DOHH2 (cell line): Measurements from ENCODE around the gene C2CD4A.

ENCODE experiments used
- H3F3A ChIP-seq: fragments of 200-600 bp; sonication (generic), shearing (Covaris generic); 2 replicates; pipeline ENCODE4 v1.6.0; 2016; ENCODE audit warnings: antibody characterized with exemption, mild to moderate bottlenecking; ENCODE audit not compliant: control insufficient read depth, insufficient read depth
- H3K27ac ChIP-seq: fragments of 200-600 bp; sonication (generic); 2 replicates; pipeline ENCODE4 v1.5.1; 2014; ENCODE audit warnings: low read depth, mild to moderate bottlenecking, low read length, moderate library complexity
- H3K27me3 ChIP-seq: fragments of 200-600 bp; sonication (generic); 2 replicates; pipeline ENCODE4 v1.6.1; 2014; ENCODE audit warnings: mild to moderate bottlenecking, low read length, mixed read lengths; ENCODE audit not compliant: control insufficient read depth
- H3K36me3 ChIP-seq: fragments of 200-600 bp; sonication (generic); 2 replicates; pipeline ENCODE4 v1.6.1; 2014; ENCODE audit warnings: mild to moderate bottlenecking, low read length, moderate library complexity, mixed read lengths; ENCODE audit not compliant: control insufficient read depth
- H3K4me1 ChIP-seq: fragments of 200-600 bp; sonication (generic); 2 replicates; pipeline ENCODE4 v1.6.1; 2014; ENCODE audit warnings: mild to moderate bottlenecking, low read length, mixed read lengths; ENCODE audit not compliant: control insufficient read depth
- H3K4me2 ChIP-seq: fragments of 200-600 bp; sonication (generic); 2 replicates; pipeline ENCODE4 v1.6.0; 2014; ENCODE audit warnings: mild to moderate bottlenecking, low read length, moderate library complexity
- H3K4me3 ChIP-seq: fragments of 200-600 bp; sonication (generic); 2 replicates; pipeline ENCODE4 v1.5.1; 2014; ENCODE audit warnings: mild to moderate bottlenecking, low read length, mixed read lengths
- H3K79me2 ChIP-seq: fragments of 200-600 bp; sonication (generic); 2 replicates; pipeline ENCODE4 v1.6.1; 2014; ENCODE audit warnings: mild to moderate bottlenecking, low read length, mixed read lengths; ENCODE audit not compliant: control insufficient read depth
- H3K9me2 ChIP-seq: fragments of 200-600 bp; sonication (generic); replicated peaks from 2 replicates; pipeline ENCODE4 v1.6.1; 2014; ENCODE audit warnings: mild to moderate bottlenecking, low read length, mixed read lengths; ENCODE audit not compliant: control insufficient read depth
- H3K9me3 ChIP-seq: fragments of 200-600 bp; sonication (generic); 2 replicates; pipeline ENCODE4 v1.6.1; 2014; ENCODE audit warnings: antibody characterized with exemption, low read length, mixed read lengths; ENCODE audit not compliant: control insufficient read depth, insufficient read depth
- H4K20me1 ChIP-seq: fragments of 200-600 bp; sonication (generic); 2 replicates; pipeline ENCODE4 v1.6.0; 2014; ENCODE audit warnings: low read depth, mild to moderate bottlenecking, antibody characterized with exemption, low read length, moderate library complexity; ENCODE audit not compliant: control insufficient read depth, insufficient read depth
- EZH2phosphoT487 ChIP-seq: fragments of 200-600 bp; sonication (generic); IDR thresholded peaks from 2 replicates; pipeline ENCODE4 v1.6.1; 2017; ENCODE audit warnings: borderline replicate concordance, mild to moderate bottlenecking, antibody characterized with exemption, low read length, moderate library complexity, mixed read lengths
- TF ChIP-seq, protein P1 (sequence below): fragments of 200-600 bp; sonication (generic); IDR thresholded peaks from one replicate; pipeline ENCODE4 v1.5.1; 2014; ENCODE audit warnings: antibody characterized with exemption, mild to moderate bottlenecking, low read depth, low read length; ENCODE audit not compliant: poor library complexity, severe bottlenecking

The C2CD4A gene

GRCh38 chr15:62051166-62051565 is 15.6 kb upstream of the C2CD4A start:
- H3F3A ChIP-seq, result no peaks in the 10 kb centered on the region
- H3K27ac ChIP-seq, result no peak overlapping the region
- TF ChIP-seq, protein P1, sequence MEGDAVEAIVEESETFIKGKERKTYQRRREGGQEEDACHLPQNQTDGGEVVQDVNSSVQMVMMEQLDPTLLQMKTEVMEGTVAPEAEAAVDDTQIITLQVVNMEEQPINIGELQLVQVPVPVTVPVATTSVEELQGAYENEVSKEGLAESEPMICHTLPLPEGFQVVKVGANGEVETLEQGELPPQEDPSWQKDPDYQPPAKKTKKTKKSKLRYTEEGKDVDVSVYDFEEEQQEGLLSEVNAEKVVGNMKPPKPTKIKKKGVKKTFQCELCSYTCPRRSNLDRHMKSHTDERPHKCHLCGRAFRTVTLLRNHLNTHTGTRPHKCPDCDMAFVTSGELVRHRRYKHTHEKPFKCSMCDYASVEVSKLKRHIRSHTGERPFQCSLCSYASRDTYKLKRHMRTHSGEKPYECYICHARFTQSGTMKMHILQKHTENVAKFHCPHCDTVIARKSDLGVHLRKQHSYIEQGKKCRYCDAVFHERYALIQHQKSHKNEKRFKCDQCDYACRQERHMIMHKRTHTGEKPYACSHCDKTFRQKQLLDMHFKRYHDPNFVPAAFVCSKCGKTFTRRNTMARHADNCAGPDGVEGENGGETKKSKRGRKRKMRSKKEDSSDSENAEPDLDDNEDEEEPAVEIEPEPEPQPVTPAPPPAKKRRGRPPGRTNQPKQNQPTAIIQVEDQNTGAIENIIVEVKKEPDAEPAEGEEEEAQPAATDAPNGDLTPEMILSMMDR, result no peak
- no peak for TF ChIP-seq EZH2phosphoT487
- no peaks in the 10 kb centered on the region for H3K9me2 ChIP-seq
- no peaks in the 10 kb centered on the region for H3K27me3 ChIP-seq
- H3K79me2 ChIP-seq, result peaks cover 72% of the 10 kb centered on the region
- no peaks in the 10 kb centered on the region for H3K9me3 ChIP-seq
- no peak overlapping the region for H3K4me2 ChIP-seq
- no peak overlapping the region for H3K4me3 ChIP-seq
- H4K20me1 ChIP-seq, result 0 out of 2 replicates have a peak, but pooled peaks cover 4% of the 10 kb centered on the region
- H3K36me3 ChIP-seq, result no peaks in the 10 kb centered on the region
- H3K4me1 ChIP-seq, result peaks cover 29% of the 10 kb centered on the region

DNA sequence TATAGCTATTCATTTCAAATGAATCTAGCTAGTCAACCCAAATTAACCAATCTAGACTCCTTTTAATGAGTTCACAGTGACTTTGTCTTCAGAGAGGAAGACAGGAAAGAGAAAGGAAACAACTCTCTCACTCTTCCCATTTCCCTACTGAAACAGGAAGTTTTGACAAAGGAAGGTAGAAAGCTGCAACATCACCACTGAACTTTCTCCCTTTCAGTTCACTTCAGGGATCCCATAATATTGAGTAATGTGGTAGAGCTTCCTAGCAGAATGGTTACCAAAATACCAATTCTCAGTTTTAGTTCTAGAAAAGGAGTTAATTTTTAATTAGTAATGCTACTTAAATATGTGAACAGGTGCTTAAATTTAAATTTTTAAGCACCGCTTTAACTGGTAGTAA is 14.1 kb upstream of the C2CD4A start:
- Histone ChIP-seq H3K79me2 (peaks cover 69% of the 10 kb centered on the region), H3K27ac (no peak overlapping the region), H3K4me3 (peak overlapping the region; percentile 1; the same call in 1 of the 2 replicates), H3K9me2 (no peaks in the 10 kb centered on the region), H3K36me3 (peaks cover 5% of the 10 kb centered on the region; the same call in 1 of the 2 replicates), H4K20me1 (0 out of 2 replicates have a peak, but pooled peaks cover 4% of the 10 kb centered on the region), H3K9me3 (no peaks in the 10 kb centered on the region), H3K4me2 (peak overlapping the region; percentile 44), H3K27me3 (no peaks in the 10 kb centered on the region), H3K4me1 (peaks cover 16% of the 10 kb centered on the region), H3F3A (no peaks in the 10 kb centered on the region; the same call in 1 of the 2 replicates)
- no peak for TF ChIP-seq EZH2phosphoT487
- TF ChIP-seq, protein P1, result no peak

GRCh38 chr15:62053439-62054085 is 13.2 kb upstream of the C2CD4A start:
- no peaks in the 10 kb centered on the region for H3K27me3 ChIP-seq
- no peaks in the 10 kb centered on the region for H3K9me2 ChIP-seq
- peaks cover 76% of the 10 kb centered on the region for H3K79me2 ChIP-seq
- H3K4me3 ChIP-seq, result no peak overlapping the region
- H3K9me3 ChIP-seq, result no peaks in the 10 kb centered on the region
- H3F3A ChIP-seq, result no peaks in the 10 kb centered on the region; the same call in 1 of the 2 replicates
- peaks cover 5% of the 10 kb centered on the region; the same call in 1 of the 2 replicates for H3K36me3 ChIP-seq
- TF ChIP-seq EZH2phosphoT487, result no peak
- TF ChIP-seq, protein P1, result no peak
- no peak overlapping the region for H3K27ac ChIP-seq
- peaks cover 7% of the 10 kb centered on the region; the same call in 1 of the 2 replicates for H4K20me1 ChIP-seq
- peaks cover 20% of the 10 kb centered on the region for H3K4me1 ChIP-seq
- H3K4me2 ChIP-seq, result peak overlapping the region; percentile 44; the same call in 1 of the 2 replicates
